Activated naive CD4-positive, alpha-beta T cell treated with anti-CD3 and anti-CD28 coated beads, Interleukin-2, amount 50 U/mL, for 72 hours (primary cell): Measurements from ENCODE around the gene TENT5A. TPM values are rescaled to one million over a fixed set of nuclear protein-coding genes. Genes with fewer than 3 reads are reported as not detected.

Source experiments
- ATAC-seq, 2 donors: fragments of 150-1000 bp; cut with Tn5 transposase; 2 replicates each; pipeline ENCODE4 v1.10.0; 2021; ENCODE audit warnings: mild to moderate bottlenecking in 2 of 2, moderate library complexity in 2 of 2
- DNase-seq, 2 donors: peaks; one replicate each; pipeline ENCODE4 v3.0.0; 2021 to 2022; ENCODE audit warnings: low spot score in 2 of 2
- H3K27ac Mint-ChIP-seq, 2 donors: one replicate each; pipeline ENCODE4 v1.8.0; 2022; ENCODE audit warnings: mild to moderate bottlenecking in 2 of 2, mixed read lengths in 2 of 2
- H3K36me3 Mint-ChIP-seq, 2 donors: one replicate each; pipeline ENCODE4 v1.8.0; 2022; ENCODE audit warnings: mixed read lengths in 2 of 2
- H3K9me3 Mint-ChIP-seq, 2 donors: one replicate each; pipeline ENCODE4 v1.8.0; 2022; ENCODE audit warnings: mixed read lengths in 2 of 2
- total RNA-seq, 2 donors: library from RNA; stranded (reverse); gene quantifications; one replicate each; pipeline ENCODE4 v1.2.3, GENCODE V29; 2022

The TENT5A gene
- total RNA-seq, 2 donors from 2014 or later = 0.41 to 1.8 TPM

- no peaks in the 10 kb centered on the region for H3K9me3 Mint-ChIP-seq
- no peaks in the 10 kb centered on the region for H3K36me3 Mint-ChIP-seq
These were observed 52.1 kb downstream of the TENT5A start for GRCh38 chr6:81700414-81700813.

GRCh38 chr6:81697559-81697958 is 54.9 kb downstream of the TENT5A start:
- no peak for DNase-seq
- ATAC-seq = no peak
- no peaks in the 10 kb centered on the region for H3K36me3 Mint-ChIP-seq
- no peak overlapping the region for H3K27ac Mint-ChIP-seq
- no peaks in the 10 kb centered on the region for H3K9me3 Mint-ChIP-seq

More at GRCh38 chr6:81700414-81700813, 52.1 kb downstream of the TENT5A start:
- DNase-seq (no peak), ATAC-seq (no peak)
- no peak overlapping the region for H3K27ac Mint-ChIP-seq

DNA sequence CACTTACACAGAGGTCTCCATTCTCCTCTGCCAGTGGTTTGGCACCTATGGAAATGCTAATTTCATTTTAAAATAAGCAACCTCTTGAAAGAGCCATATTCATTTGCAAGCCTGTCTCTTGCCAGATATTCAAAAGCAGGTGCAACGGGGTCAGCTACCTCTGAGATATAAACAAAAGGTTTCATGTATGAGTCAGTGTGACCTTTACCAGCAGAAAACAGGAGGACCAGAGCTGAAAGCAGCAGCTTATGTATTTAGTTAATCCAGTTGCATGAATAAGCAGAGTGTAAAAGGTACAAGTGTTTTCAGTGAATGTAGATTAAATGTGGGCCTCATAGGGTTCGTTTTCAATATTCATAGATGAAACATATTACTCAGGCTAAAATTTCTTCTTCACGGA is 56.0 kb downstream of the TENT5A start:
- DNase-seq (no peak), ATAC-seq (peak in 1 of 2 donors; percentile 47)
- Mint-ChIP-seq H3K36me3 (no peaks in the 10 kb centered on the region), H3K9me3 (no peaks in the 10 kb centered on the region), H3K27ac (no peak overlapping the region)
